GM19372 (cell line): ENCODE measurements around the gene RALGAPA1.
"Not testable (repeated sequence)": the region's sequence is repeated elsewhere in the genome, so short reads cannot be mapped to it uniquely, and the experiment has no call there.

Experiments used
- ATAC-seq: cut with Tn5 transposase; IDR thresholded peaks from one replicate; pipeline ENCODE4 v1.9.1; 2021; ENCODE audit warnings: mild to moderate bottlenecking, low read depth, moderate library complexity; ENCODE audit not compliant: unreplicated experiment

Gene RALGAPA1

GRCh38 chr14:35808638-35809563 lies at the start of gene RALGAPA1:
TSS of gene RALGAPA1 (minus strand) at chr14:35809295. CDS start at chr14:35808835, 460 bp downstream.
- peak; percentile 93 for ATAC-seq

- no peak for ATAC-seq
Observed at GRCh38 chr14:35858521-35859209, 49.6 kb upstream of the RALGAPA1 start.

GRCh38 chr14:35855876-35856481 lies 46.9 kb upstream of the RALGAPA1 start:
- peak; percentile 92 for ATAC-seq

GRCh38 chr14:35854696-35855270 lies 45.7 kb upstream of the RALGAPA1 start:
- ATAC-seq, result no peak

GRCh38 chr14:35853225-35853624 lies 44.1 kb upstream of the RALGAPA1 start:
- ATAC-seq, result no peak

GRCh38 chr14:35851823-35852222 lies 42.7 kb upstream of the RALGAPA1 start:
- no peak for ATAC-seq

GRCh38 chr14:35849122-35849521 lies 40.0 kb upstream of the RALGAPA1 start:
- no peak for ATAC-seq

- no peak for ATAC-seq
Observed at GRCh38 chr14:35847636-35848035, 38.5 kb upstream of the RALGAPA1 start.

- ATAC-seq, result no peak
Observed at GRCh38 chr14:35844494-35844893, 35.4 kb upstream of the RALGAPA1 start.

GRCh38 chr14:35842245-35842644 lies 33.1 kb upstream of the RALGAPA1 start:
- ATAC-seq, result not testable (repeated sequence)

- not testable (repeated sequence) for ATAC-seq
Observed at GRCh38 chr14:35841704-35842103, 32.6 kb upstream of the RALGAPA1 start.

GRCh38 chr14:35835208-35835982 lies 26.3 kb upstream of the RALGAPA1 start:
- no peak for ATAC-seq

- no peak for ATAC-seq
Observed at GRCh38 chr14:35829449-35829848, 20.4 kb upstream of the RALGAPA1 start.

GRCh38 chr14:35827678-35828472 lies 18.8 kb upstream of the RALGAPA1 start:
- ATAC-seq, result no peak

GRCh38 chr14:35826952-35827416 lies 17.9 kb upstream of the RALGAPA1 start:
- no peak for ATAC-seq

GRCh38 chr14:35826218-35826951 lies 17.3 kb upstream of the RALGAPA1 start, which contains the start of gene BRMS1L:
TSS of gene BRMS1L (plus strand) at chr14:35826338. CDS start at chr14:35826517, 179 bp downstream.
- ATAC-seq, result peak; percentile 91

GRCh38 chr14:35825968-35826217 lies 16.8 kb upstream of the RALGAPA1 start:
- ATAC-seq, result no peak

GRCh38 chr14:35824446-35825165 lies 15.5 kb upstream of the RALGAPA1 start:
- ATAC-seq, result not testable (repeated sequence)
